Caco-2 (cell line): Measurements from ENCODE around the gene PI4KA. TPM values are rescaled to one million over a fixed set of nuclear protein-coding genes. Genes with fewer than 3 reads are reported as not detected.

Experiments
- BruUV-seq: library from RNA; stranded (reverse); fragments of 400-500 nt; replicated peaks from 2 replicates; lab custom pipeline; 2021; lab: Mats Ljungman, UMichigan
- CTCF ChIA-PET: fragments of 300-600 bp; sonication (Branson Sonifier 250); formaldehyde crosslinking; loops from one replicate; lab custom pipeline; 2022; ENCODE audit warnings: antibody characterized with exemption; lab: Charles Lee
- POLR2A ChIA-PET: fragments of 300-600 bp; sonication (Branson Sonifier 250); formaldehyde crosslinking; loops from one replicate; lab custom pipeline; 2022; ENCODE audit warnings: antibody characterized with exemption; lab: Charles Lee
- DNase-seq, 2 experiments: peaks; one replicate each; pipeline versions ENCODE4 v3.0.0 to v3.0.0-alpha.2; 2020 to 2022
- H3K27me3 ChIP-seq: replicated peaks from 2 replicates; pipeline ENCODE4 v1.6.0; 2011; ENCODE audit warnings: low read length; ENCODE audit not compliant: control insufficient read depth, insufficient read depth
- H3K36me3 ChIP-seq: 2 replicates; pipeline ENCODE4 v1.5.1; 2011; ENCODE audit warnings: low read length; ENCODE audit not compliant: control insufficient read depth, insufficient read depth
- H3K4me1 ChIP-seq: fragments of 250-450 bp; sonication (Bioruptor Pico); 2 replicates; pipeline ENCODE4 v1.5.1; 2020; ENCODE audit warnings: mild to moderate bottlenecking
- H3K4me3 ChIP-seq: 2 replicates; pipeline ENCODE4 v1.5.1; 2011; ENCODE audit warnings: low read depth, mild to moderate bottlenecking, control low read depth, low read length
- H3K9me3 ChIP-seq: fragments of 250-450 bp; sonication (Bioruptor Pico); 2 replicates; pipeline ENCODE4 v1.5.1; 2020; ENCODE audit warnings: mild to moderate bottlenecking, moderate library complexity
- H3K27ac Mint-ChIP-seq: one replicate; pipeline ENCODE4 v1.8.0; 2022; ENCODE audit warnings: mixed read lengths; ENCODE audit not compliant: unreplicated experiment
- H3K27me3 Mint-ChIP-seq: one replicate; pipeline ENCODE4 v1.8.0; 2022; ENCODE audit warnings: mixed read lengths; ENCODE audit not compliant: insufficient read depth, unreplicated experiment
- H3K36me3 Mint-ChIP-seq: one replicate; pipeline ENCODE4 v1.8.0; 2022; ENCODE audit warnings: mild to moderate bottlenecking, mixed read lengths; ENCODE audit not compliant: insufficient read depth, unreplicated experiment
- H3K4me1 Mint-ChIP-seq: one replicate; pipeline ENCODE4 v1.8.0; 2022; ENCODE audit warnings: low read depth, mixed read lengths; ENCODE audit not compliant: unreplicated experiment
- H3K4me3 Mint-ChIP-seq: one replicate; pipeline ENCODE4 v1.8.0; 2022; ENCODE audit warnings: mild to moderate bottlenecking, moderate library complexity, mixed read lengths; ENCODE audit not compliant: unreplicated experiment
- H3K9me3 Mint-ChIP-seq: one replicate; pipeline ENCODE4 v1.8.0; 2022; ENCODE audit warnings: mixed read lengths; ENCODE audit not compliant: unreplicated experiment
- CTCF ChIP-seq, 2 experiments: fragments of 200-600 bp in 1 of 2; IDR thresholded peaks; 1 replicate in 1 of 2; 2 replicates in 1 of 2; pipeline versions ENCODE4 v1.5.1 to v1.8.0; 2011 to 2022; ENCODE audit warnings: antibody characterized with exemption in 1 of 2, control low read depth in 1 of 2, inconsistent platforms in 1 of 2, low read depth in 1 of 2, low read length in 1 of 2, mild to moderate bottlenecking in 1 of 2, moderate library complexity in 1 of 2; ENCODE audit not compliant: insufficient read depth in 1 of 2, severe bottlenecking in 1 of 2, unreplicated experiment in 1 of 2
- intact Hi-C: fragments of 100-400 bp; cut with micrococcal nuclease; formaldehyde crosslinking; loops from one replicate; pipeline ENCODE4 v1.10.0; 2022; ENCODE audit not compliant: unreplicated experiment
- total RNA-seq: library from RNA; stranded (reverse); gene quantifications from 2 replicates; pipeline ENCODE4 v1.2.3, GENCODE V29; 2022

The PI4KA gene
- total RNA-seq, 1 experiment from 2014 or later: 66.9 TPM

DNA sequence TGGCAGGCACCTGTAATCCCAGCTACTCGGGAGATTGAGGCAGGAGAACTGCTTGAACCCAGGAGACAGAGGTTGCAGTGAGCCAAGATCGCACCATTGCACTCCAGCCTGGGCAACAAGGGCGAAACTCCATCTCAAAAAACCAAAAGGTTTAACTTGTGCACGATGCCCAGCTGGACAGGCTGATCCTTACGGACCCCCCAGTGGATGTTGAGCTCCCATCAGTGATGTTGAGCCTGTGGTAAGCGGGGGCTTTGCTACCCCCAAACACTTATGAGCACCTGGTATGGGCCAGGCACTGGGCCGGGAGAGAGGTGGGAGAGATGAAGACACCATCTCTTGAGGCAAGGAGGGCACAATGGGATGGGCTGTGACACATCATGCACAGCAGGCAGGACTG lies 92.1 kb downstream of the PI4KA start:
- no peak overlapping the region for H3K4me3 Mint-ChIP-seq
- BruUV-seq: no TSS peak
- Histone ChIP-seq H3K27me3 (no peaks in the 10 kb centered on the region), H3K4me3 (no peak overlapping the region), H3K4me1 (no peaks in the 10 kb centered on the region), H3K9me3 (no peaks in the 10 kb centered on the region), H3K36me3 (no peaks in the 10 kb centered on the region; the same call in none of the 2 replicates)
- CTCF ChIA-PET: no interaction called here
- POLR2A ChIA-PET: no interaction called here
- H3K27ac Mint-ChIP-seq: no peak overlapping the region
- no peak for TF ChIP-seq CTCF (IDR thresholded peaks at IDR 0.05; ENCODE audit: insufficient read depth in 1 of 2, low read depth in 1 of 2, low read length in 1 of 2, severe bottlenecking in 1 of 2, unreplicated experiment in 1 of 2)
- no peak for DNase-seq
- H3K9me3 Mint-ChIP-seq: no peaks in the 10 kb centered on the region
- H3K27me3 Mint-ChIP-seq: no peaks in the 10 kb centered on the region
- H3K36me3 Mint-ChIP-seq: peaks cover 20% of the 10 kb centered on the region
- intact Hi-C loops: no loop called here
- H3K4me1 Mint-ChIP-seq: no peaks in the 10 kb centered on the region

DNA sequence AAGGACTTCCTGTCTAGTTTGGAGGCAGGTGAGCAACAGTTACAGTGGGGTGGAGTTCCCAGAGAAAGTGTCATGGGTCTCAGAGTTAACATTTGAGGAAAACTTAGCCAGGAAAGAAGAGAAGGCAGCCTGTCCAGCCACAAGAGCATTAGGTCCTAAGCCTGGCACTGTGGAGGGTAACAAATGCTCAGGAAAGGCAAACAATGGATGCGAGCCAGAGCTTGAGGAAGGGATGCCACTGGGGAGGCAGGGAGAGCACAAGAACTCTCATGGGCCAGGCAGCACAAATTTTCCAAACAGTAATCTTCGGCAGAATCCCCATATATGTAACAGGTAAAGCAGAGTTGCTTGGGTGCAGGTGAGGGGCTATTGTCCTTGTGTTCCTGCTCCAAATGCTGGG lies 92.7 kb downstream of the PI4KA start:
- CTCF ChIA-PET: no interaction called here
- H3K27me3 ChIP-seq: no peaks in the 10 kb centered on the region
- H3K4me1 ChIP-seq: no peaks in the 10 kb centered on the region
- intact Hi-C loops: no loop called here
- no TSS peak for BruUV-seq
- H3K27me3 Mint-ChIP-seq: no peaks in the 10 kb centered on the region
- H3K36me3 ChIP-seq: no peaks in the 10 kb centered on the region; the same call in none of the 2 replicates
- no peak overlapping the region for H3K27ac Mint-ChIP-seq
- no peak overlapping the region for H3K4me3 ChIP-seq
- peaks cover 20% of the 10 kb centered on the region for H3K36me3 Mint-ChIP-seq
- no peaks in the 10 kb centered on the region for H3K4me1 Mint-ChIP-seq
- no peak for DNase-seq
- no peak overlapping the region for H3K4me3 Mint-ChIP-seq
- H3K9me3 ChIP-seq: no peaks in the 10 kb centered on the region
- H3K9me3 Mint-ChIP-seq: no peaks in the 10 kb centered on the region
- TF ChIP-seq CTCF (IDR thresholded peaks at IDR 0.05; ENCODE audit: insufficient read depth in 1 of 2, low read depth in 1 of 2, low read length in 1 of 2, severe bottlenecking in 1 of 2, unreplicated experiment in 1 of 2): no peak
- POLR2A ChIA-PET: no interaction called here

GRCh38 chr22:20764729-20765128 lies 93.9 kb downstream of the PI4KA start:
- H3K27me3 ChIP-seq: no peaks in the 10 kb centered on the region
- Mint-ChIP-seq H3K27ac (no peak overlapping the region), H3K4me3 (no peak overlapping the region), H3K9me3 (no peaks in the 10 kb centered on the region), H3K4me1 (no peaks in the 10 kb centered on the region), H3K36me3 (peaks cover 20% of the 10 kb centered on the region), H3K27me3 (no peaks in the 10 kb centered on the region)
- POLR2A ChIA-PET: no interaction called here
- H3K4me1 ChIP-seq: no peaks in the 10 kb centered on the region
- intact Hi-C loops: no loop called here
- no peak for DNase-seq
- H3K36me3 ChIP-seq: no peaks in the 10 kb centered on the region; the same call in none of the 2 replicates
- H3K4me3 ChIP-seq: no peak overlapping the region
- no peak for TF ChIP-seq CTCF (IDR thresholded peaks at IDR 0.05; ENCODE audit: insufficient read depth in 1 of 2, low read depth in 1 of 2, low read length in 1 of 2, severe bottlenecking in 1 of 2, unreplicated experiment in 1 of 2)
- CTCF ChIA-PET: interaction anchor here (0.6 to 0.9 kb wide), 2 partner anchors 20 to 145 kb away, joined by 3 to 4 read pairs; no protein-coding TSS in a partner anchor
- BruUV-seq: no TSS peak
- no peaks in the 10 kb centered on the region for H3K9me3 ChIP-seq
